ENCODE results near the gene ZNF335. TPM values are rescaled to one million over a fixed set of nuclear protein-coding genes. Genes with fewer than 3 reads are reported as not detected.

The ZNF335 gene
- total and polyA plus RNA-seq, 2 of the 13 experiments (the other 11 are each of a cell fraction or from before 2014, with no cell fraction given) = 9.7 to 13.7 TPM

- TF ChIP-seq ZNF207 (IDR thresholded peaks at IDR 0.05; ENCODE audit: borderline replicate concordance) = no peak
- peak; percentile 96; the same call in 2 of the 3 replicates for TF ChIP-seq MXI1 (IDR thresholded peaks at IDR 0.05; ENCODE audit: borderline replicate concordance, low read depth, low read length)
- no peak for TF ChIP-seq ZFP36 (IDR thresholded peaks at IDR 0.05; ENCODE audit: borderline replicate concordance, low read depth, low read length, partially characterized antibody)
- TF ChIP-seq ZNF674 (CRISPR knock-in tag; IDR thresholded peaks at IDR 0.05; ENCODE audit: low read depth) = no peak
- no peak for TF ChIP-seq HINFP (CRISPR knock-in tag; IDR thresholded peaks at IDR 0.05; ENCODE audit: low read depth)
- no peak for TF ChIP-seq ZNF83 (CRISPR knock-in tag; IDR thresholded peaks at IDR 0.05; ENCODE audit: borderline replicate concordance)
- peak; percentile 98 for TF ChIP-seq ZGPAT (CRISPR knock-in tag; IDR thresholded peaks at IDR 0.05)
- peak; percentile 92 for TF ChIP-seq TGIF2 (CRISPR knock-in tag; IDR thresholded peaks at IDR 0.05)
- TF ChIP-seq PRMT3 (CRISPR knock-in tag; IDR thresholded peaks at IDR 0.05; ENCODE audit: borderline replicate concordance, low read depth) = peak; percentile 87; the same call in 1 of the 2 replicates
- TF ChIP-seq KMT2A (CRISPR knock-in tag; IDR thresholded peaks at IDR 0.05) = no peak; the same call in 1 of the 2 replicates
- no peak for TF ChIP-seq SUZ12 (IDR thresholded peaks at IDR 0.05; ENCODE audit: low read depth, low read length)
- TF ChIP-seq ZFP91 (CRISPR knock-in tag; IDR thresholded peaks at IDR 0.05; ENCODE audit: borderline replicate concordance) = peak; percentile 83
- no peak for TF ChIP-seq CENPT (CRISPR knock-in tag; IDR thresholded peaks at IDR 0.05; ENCODE audit: low read depth)
- TF ChIP-seq ZNF329 (CRISPR knock-in tag; IDR thresholded peaks at IDR 0.05; ENCODE audit: low read depth) = peak; percentile 52; the same call in 1 of the 2 replicates
- TF ChIP-seq SSRP1 (CRISPR knock-in tag; IDR thresholded peaks at IDR 0.05) = peak; percentile 93; the same call in 1 of the 2 replicates
- TF ChIP-seq HNRNPK (IDR thresholded peaks at IDR 0.05; ENCODE audit: low read depth, low read length, poor library complexity, severe bottlenecking) = no peak
- peak; percentile 92 for TF ChIP-seq TEF (CRISPR knock-in tag; IDR thresholded peaks at IDR 0.05)
- no peak; the same call in 1 of the 2 replicates for TF ChIP-seq SMAD1 (CRISPR knock-in tag; IDR thresholded peaks at IDR 0.05; ENCODE audit: borderline replicate concordance, low read depth)
- no peak for TF ChIP-seq NAIF1 (CRISPR knock-in tag; IDR thresholded peaks at IDR 0.05; ENCODE audit: borderline replicate concordance)
- no peak for TF ChIP-seq LRRFIP1 (CRISPR knock-in tag; conservative IDR thresholded peaks at IDR 0.05)
- TF ChIP-seq ZNF205 (CRISPR knock-in tag; IDR thresholded peaks at IDR 0.05) = peak; percentile 88; the same call in 1 of the 2 replicates
Observed at GRCh38 chr20:45946149-45946970, 25.6 kb downstream of the ZNF335 start (continued).

All from HepG2 (cell line).